Colonic mucosa (tissue), 4 donors: ENCODE measurements around the gene GIGYF2. TPM values are rescaled to one million over a fixed set of nuclear protein-coding genes. Genes with fewer than 3 reads are reported as not detected.

ENCODE experiments used
- DNase-seq: peaks from one replicate; pipeline ENCODE4 v3.0.0-alpha.2; 2020
- H3K27ac ChIP-seq: fragments of 200-600 bp; one replicate; pipeline ENCODE4 v1.8.0; 2021
- H3K27me3 ChIP-seq: fragments of 200-600 bp; one replicate; pipeline ENCODE4 v1.8.0; 2021
- H3K36me3 ChIP-seq: fragments of 200-600 bp; one replicate; pipeline ENCODE4 v1.8.0; 2021
- H3K4me1 ChIP-seq: fragments of 200-600 bp; one replicate; pipeline ENCODE4 v1.8.0; 2021; ENCODE audit warnings: mild to moderate bottlenecking
- H3K4me3 ChIP-seq: fragments of 200-600 bp; one replicate; pipeline ENCODE4 v1.8.0; 2021
- H3K9ac ChIP-seq, 2 donors: one replicate each; pipeline ENCODE4 v1.7.0; 2013; ENCODE audit warnings: control low read depth in 2 of 2, low read depth in 2 of 2, low read length in 2 of 2
- H3K9me3 ChIP-seq: fragments of 200-600 bp; one replicate; pipeline ENCODE4 v1.8.0; 2021
- CTCF ChIP-seq: fragments of 200-600 bp; IDR thresholded peaks from one replicate; pipeline ENCODE4 v1.8.0; 2022; ENCODE audit warnings: antibody characterized with exemption, mild to moderate bottlenecking
- intact Hi-C: fragments of 100-400 bp; cut with DNase I; formaldehyde crosslinking; loops from one replicate; pipeline ENCODE4 v1.14.1; 2022
- total RNA-seq, 2 donors: library from RNA; stranded (reverse); fragmentation: NEBNext Ultra II Directional in 1 of 2; extraction: Animal tissue kit (Norgen Biotek cat#: 25700) in 1 of 2; gene quantifications; one replicate each; pipeline ENCODE4 v1.2.1, GENCODE V29; 2021
- donor health status: healthy.
- donor health status: DM: no; HTN: no; CAD: no.
- donor health status: DM: no; HTN: no; CAD: no.

The GIGYF2 gene
- total RNA-seq, 2 donors from 2014 or later, result 48.8 to 49.3 TPM

DNA sequence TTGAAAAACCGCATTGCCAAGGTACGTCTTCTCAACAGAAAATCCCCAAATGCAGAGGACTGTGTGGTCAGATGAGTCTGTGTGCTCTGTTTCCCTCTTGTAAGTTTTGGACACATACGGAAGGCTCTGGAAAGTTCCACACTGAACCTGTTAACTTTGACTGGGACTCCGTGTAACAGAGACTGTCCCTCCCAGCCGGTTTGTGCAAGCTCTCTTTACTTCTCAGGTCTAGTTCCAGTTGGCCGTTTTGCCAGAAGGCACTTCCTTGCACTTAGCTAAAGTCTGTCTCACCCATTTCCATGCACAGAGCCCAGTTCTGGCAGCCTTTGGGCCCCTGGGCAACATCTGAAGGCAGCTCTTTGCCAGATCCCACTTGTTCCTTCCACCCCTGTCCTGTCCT is 41.7 kb upstream of the GIGYF2 start:
- Histone ChIP-seq H3K36me3 (no peaks in the 10 kb centered on the region), H3K27ac (no peak overlapping the region), H3K4me1 (no peaks in the 10 kb centered on the region), H3K9ac (no peak overlapping the region), H3K9me3 (no peaks in the 10 kb centered on the region), H3K4me3 (no peak overlapping the region), H3K27me3 (no peaks in the 10 kb centered on the region)
- intact Hi-C loops, result no loop called here
- no peak for TF ChIP-seq CTCF
- no peak for DNase-seq

- no peaks in the 10 kb centered on the region for H3K36me3 ChIP-seq
- no peak overlapping the region for H3K4me3 ChIP-seq
- intact Hi-C loops, result no loop called here
- H3K4me1 ChIP-seq, result no peaks in the 10 kb centered on the region
- TF ChIP-seq CTCF, result no peak
- no peak overlapping the region for H3K27ac ChIP-seq
- no peaks in the 10 kb centered on the region for H3K9me3 ChIP-seq
- no peaks in the 10 kb centered on the region for H3K27me3 ChIP-seq
- no peak for DNase-seq
- H3K9ac ChIP-seq, result no peak overlapping the region
Observed at GRCh38 chr2:232658217-232658785, 38.8 kb upstream of the GIGYF2 start.

- DNase-seq, result no peak
- H3K27me3 ChIP-seq, result no peaks in the 10 kb centered on the region
- H3K9ac ChIP-seq, result no peak overlapping the region
- no peaks in the 10 kb centered on the region for H3K4me1 ChIP-seq
- no peaks in the 10 kb centered on the region for H3K9me3 ChIP-seq
- intact Hi-C loops, result no loop called here
- no peak overlapping the region for H3K4me3 ChIP-seq
- no peaks in the 10 kb centered on the region for H3K36me3 ChIP-seq
- no peak for TF ChIP-seq CTCF
- no peak overlapping the region for H3K27ac ChIP-seq
Observed at GRCh38 chr2:232659359-232659758, 37.8 kb upstream of the GIGYF2 start.

DNA sequence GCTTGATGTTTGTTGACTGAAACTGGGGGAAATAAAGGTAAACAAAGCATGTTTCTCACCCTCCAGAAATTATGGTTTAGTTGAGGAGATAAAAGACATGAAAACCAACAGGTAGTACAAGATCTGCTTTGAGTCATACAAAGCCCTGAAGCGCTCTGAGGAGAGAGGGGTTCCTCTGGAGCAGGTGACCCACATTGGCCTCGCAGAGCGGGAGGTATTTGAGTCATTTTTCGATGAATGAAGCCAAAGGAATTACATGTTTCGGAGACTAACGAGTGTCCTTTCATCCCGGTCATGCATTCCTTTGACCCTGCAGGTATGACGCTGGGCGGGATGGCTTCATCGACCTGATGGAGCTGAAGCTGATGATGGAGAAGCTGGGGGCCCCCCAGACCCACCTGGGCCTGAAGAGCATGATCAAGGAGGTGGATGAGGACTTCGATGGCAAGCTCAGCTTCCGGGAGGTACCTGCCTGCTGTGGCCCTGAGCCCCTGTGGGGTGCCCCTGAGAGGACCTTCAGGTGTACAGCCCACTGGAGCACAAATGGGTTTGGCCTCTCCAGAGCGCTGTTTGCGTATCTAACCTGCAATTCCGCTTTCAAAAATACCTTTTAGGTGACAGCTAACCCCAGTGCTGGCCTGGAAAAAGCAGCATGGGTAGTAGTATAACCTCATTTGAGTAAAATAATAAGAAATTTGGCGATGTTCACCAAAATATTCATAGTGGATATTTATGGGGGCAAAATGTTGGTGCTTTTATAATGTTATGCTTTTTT is 34.5 kb upstream of the GIGYF2 start:
- no peak for DNase-seq
- no peak for TF ChIP-seq CTCF

GRCh38 chr2:232666051-232666805 is 30.9 kb upstream of the GIGYF2 start:
- Histone ChIP-seq H3K4me1 (no peaks in the 10 kb centered on the region), H3K36me3 (no peaks in the 10 kb centered on the region), H3K27me3 (no peaks in the 10 kb centered on the region), H3K9me3 (no peaks in the 10 kb centered on the region), H3K9ac (no peak overlapping the region), H3K27ac (no peak overlapping the region), H3K4me3 (no peak overlapping the region)
- no peak for DNase-seq
- intact Hi-C loops, result no loop called here
- TF ChIP-seq CTCF, result no peak

More for the DNA sequence above, 34.5 kb upstream of the GIGYF2 start:
- intact Hi-C loops, result no loop called here
- Histone ChIP-seq H3K27me3 (no peaks in the 10 kb centered on the region), H3K4me3 (no peak overlapping the region), H3K36me3 (no peaks in the 10 kb centered on the region), H3K9ac (no peak overlapping the region), H3K27ac (no peak overlapping the region), H3K4me1 (no peaks in the 10 kb centered on the region), H3K9me3 (no peaks in the 10 kb centered on the region)
